GM18498 (cell line): Measurements from ENCODE around the gene GTF2A1.

Experiments
- ATAC-seq: cut with Tn5 transposase; IDR thresholded peaks from one replicate; pipeline ENCODE4 v1.9.1; 2021; ENCODE audit warnings: mild to moderate bottlenecking, moderate library complexity; ENCODE audit not compliant: unreplicated experiment

GTF2A1 gene

GRCh38 chr14:81179631-81180030, 41.1 kb downstream of the GTF2A1 start:
- no peak for ATAC-seq

GRCh38 chr14:81178063-81178462, 42.7 kb downstream of the GTF2A1 start:
- ATAC-seq: peak; percentile 45

- no peak for ATAC-seq
Measured at GRCh38 chr14:81177225-81177624, 43.5 kb downstream of the GTF2A1 start.

GRCh38 chr14:81176241-81176640, 44.5 kb downstream of the GTF2A1 start:
- no peak for ATAC-seq

GRCh38 chr14:81172881-81173280, 47.9 kb downstream of the GTF2A1 start:
- peak; percentile 15 for ATAC-seq

GRCh38 chr14:81172353-81172752, 48.4 kb downstream of the GTF2A1 start:
- peak; percentile 31 for ATAC-seq

- ATAC-seq: no peak
Measured at GRCh38 chr14:81170829-81171195, 49.9 kb downstream of the GTF2A1 start.

- peak; percentile 96 for ATAC-seq
Measured at GRCh38 chr14:81170104-81170828, 50.5 kb downstream of the GTF2A1 start.

GRCh38 chr14:81169711-81170103, 51.1 kb downstream of the GTF2A1 start:
- ATAC-seq: peak; percentile 23

GRCh38 chr14:81169267-81169666, 51.5 kb downstream of the GTF2A1 start:
- no peak for ATAC-seq

- ATAC-seq: no peak
Measured at GRCh38 chr14:81166121-81166520, 54.6 kb downstream of the GTF2A1 start.

GRCh38 chr14:81165188-81165587, 55.6 kb downstream of the GTF2A1 start:
- ATAC-seq: no peak

GRCh38 chr14:81164167-81164774, 56.5 kb downstream of the GTF2A1 start:
- ATAC-seq: peak; percentile 95

- no peak for ATAC-seq
Measured at GRCh38 chr14:81162941-81163340, 57.8 kb downstream of the GTF2A1 start.

- ATAC-seq: no peak
Measured at GRCh38 chr14:81161749-81162148, 59.0 kb downstream of the GTF2A1 start.

- no peak for ATAC-seq
Measured at GRCh38 chr14:81161088-81161487, 59.7 kb downstream of the GTF2A1 start.

GRCh38 chr14:81157431-81157830, 63.3 kb downstream of the GTF2A1 start:
- no peak for ATAC-seq

GRCh38 chr14:81153187-81153586, 67.6 kb downstream of the GTF2A1 start:
- no peak for ATAC-seq

GRCh38 chr14:81148635-81149034, 72.1 kb downstream of the GTF2A1 start:
- no peak for ATAC-seq

- peak; percentile 81 for ATAC-seq
Measured at GRCh38 chr14:81147140-81147897, 73.4 kb downstream of the GTF2A1 start.

GRCh38 chr14:81144824-81145603, 75.7 kb downstream of the GTF2A1 start:
- ATAC-seq: no peak
